Activated naive CD4-positive, alpha-beta T cell (primary cell): ENCODE data around the gene ZNF618.
"Not testable (repeated sequence)": the region's sequence is repeated elsewhere in the genome, so short reads cannot be mapped to it uniquely, and the experiment has no call there.

Experiments used
- DNase-seq, 4 experiments: peaks; one replicate each; lab custom pipeline; 2025; lab: John Stamatoyannopoulos, UW

The ZNF618 gene

DNA sequence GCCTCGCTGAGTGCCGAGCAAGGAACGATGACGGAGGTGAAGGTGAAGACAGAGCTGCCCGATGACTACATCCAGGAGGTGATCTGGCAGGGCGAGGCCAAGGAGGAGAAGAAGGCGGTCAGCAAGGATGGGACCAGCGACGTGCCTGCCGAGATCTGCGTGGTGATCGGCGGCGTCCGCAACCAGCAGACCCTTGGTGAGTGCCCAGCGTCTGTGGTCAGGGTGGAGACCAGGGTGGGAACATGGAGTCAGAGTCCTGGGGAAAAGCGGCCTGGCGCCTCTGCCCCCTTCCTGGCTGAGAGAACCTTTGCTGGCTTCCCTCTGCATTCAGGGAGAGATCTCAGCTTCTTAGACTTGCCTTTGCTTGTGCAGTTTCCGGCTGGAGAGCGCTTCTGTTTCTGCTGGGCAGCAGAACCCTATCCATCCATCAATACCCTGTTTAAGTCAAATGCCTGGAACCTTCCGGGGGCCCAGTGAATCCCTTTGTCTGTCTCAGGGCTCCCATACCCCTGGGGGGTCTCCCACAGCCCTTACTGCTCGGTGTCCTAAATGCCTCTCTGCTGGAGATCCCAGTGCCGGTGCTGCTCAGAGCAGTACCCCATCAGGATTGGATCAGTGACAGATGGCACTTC, 112.4 kb downstream of the ZNF618 start:
- no peak for DNase-seq

- no peak for DNase-seq
These were observed 113.1 kb downstream of the ZNF618 start for GRCh38 chr9:113989017-113989713.

- no peak for DNase-seq
These were observed 113.8 kb downstream of the ZNF618 start for GRCh38 chr9:113989714-113990569.

DNA sequence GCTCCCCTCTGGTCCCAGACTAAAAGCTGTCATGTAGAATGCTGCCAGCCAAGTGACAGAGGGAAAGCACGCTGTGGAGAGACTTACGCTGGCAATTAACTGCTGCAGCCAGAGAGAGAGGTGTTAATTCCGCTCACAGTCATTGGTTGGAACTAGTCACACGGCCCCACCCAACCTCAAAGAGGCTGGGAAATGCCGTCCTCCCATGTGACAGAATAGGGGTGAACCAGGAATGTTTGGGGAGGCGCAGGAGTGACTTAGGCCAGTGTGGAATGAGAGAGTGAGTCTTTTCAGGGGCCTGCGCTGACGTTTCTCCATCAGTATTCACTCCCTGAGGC, 114.4 kb downstream of the ZNF618 start:
- DNase-seq: no peak

- DNase-seq: no peak
These were observed 114.9 kb downstream of the ZNF618 start for GRCh38 chr9:113990975-113991471.

DNA sequence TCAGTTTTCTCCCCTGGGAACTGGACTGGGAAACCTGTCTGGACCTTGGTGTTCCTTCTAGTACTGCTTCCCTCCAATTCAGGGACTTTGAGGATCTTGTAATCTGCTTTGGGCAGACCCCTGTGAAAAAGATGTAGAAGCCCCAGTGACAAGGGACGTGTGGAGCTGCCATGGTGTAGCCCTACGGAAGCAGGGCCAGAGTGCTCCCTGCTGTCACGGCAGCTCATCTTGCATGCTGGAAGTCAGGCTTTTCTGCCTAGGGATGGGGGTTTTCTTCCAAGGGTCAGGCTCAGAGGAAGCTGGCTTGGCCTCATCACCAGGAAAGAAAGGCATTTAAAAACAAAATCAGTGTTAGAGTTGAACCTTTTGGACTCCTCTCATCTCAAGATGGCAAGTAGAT, 115.6 kb downstream of the ZNF618 start:
- no peak for DNase-seq

DNA sequence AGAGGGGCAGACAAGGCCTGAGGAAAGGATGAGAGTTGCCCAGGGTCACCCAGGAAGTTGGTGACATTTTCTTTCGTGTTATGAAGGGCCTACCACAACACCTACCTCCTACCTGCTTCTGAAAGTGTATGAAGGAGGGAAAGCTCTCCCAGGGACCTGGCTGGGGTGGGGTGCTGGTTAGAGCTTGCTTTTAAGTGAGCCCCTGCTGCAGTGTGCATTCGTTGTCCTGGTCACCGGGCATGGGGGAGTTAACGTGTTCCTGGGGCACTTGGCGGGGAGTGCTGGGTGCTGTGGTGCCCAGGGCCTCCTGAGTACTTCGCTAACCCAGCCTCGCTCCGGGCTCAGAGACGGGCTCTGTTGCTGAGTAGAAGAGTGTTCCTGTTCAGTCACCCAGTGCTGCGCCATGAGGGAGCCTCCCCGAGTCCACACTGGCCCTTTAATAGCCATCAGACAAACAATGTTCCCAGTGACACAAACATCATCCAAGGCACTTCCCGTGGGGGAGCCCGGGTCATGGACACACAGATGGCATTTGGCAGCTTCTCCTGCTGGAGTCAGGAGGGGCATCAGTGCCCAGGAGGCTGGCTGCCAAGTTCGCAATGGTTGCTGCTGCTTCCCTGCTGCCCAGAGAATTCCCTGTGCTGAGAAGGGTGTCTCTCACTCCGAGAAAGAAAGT, 116.3 kb downstream of the ZNF618 start:
- no peak for DNase-seq

DNA sequence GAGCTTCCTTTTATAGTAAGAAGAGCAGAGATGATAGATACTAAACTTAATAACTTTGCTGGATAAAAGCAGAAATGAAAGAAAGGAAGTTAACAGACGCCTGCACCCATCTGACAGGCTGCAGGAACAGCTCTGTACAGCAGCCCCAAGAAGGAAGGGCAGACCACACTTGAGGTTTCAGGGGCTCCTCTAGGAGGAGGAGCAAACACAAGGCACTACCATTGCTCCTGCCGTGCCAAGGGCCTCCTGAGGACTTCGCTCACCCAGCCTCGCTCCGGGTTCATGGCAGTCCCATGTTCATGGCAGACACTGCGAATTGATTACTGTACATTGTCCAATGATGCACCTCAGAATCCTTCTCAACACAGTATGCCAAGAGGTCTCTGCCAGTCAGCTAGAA, 116.9 kb downstream of the ZNF618 start:
- no peak for DNase-seq

- no peak for DNase-seq
These were observed 117.9 kb downstream of the ZNF618 start for GRCh38 chr9:113993838-113994540.

DNA sequence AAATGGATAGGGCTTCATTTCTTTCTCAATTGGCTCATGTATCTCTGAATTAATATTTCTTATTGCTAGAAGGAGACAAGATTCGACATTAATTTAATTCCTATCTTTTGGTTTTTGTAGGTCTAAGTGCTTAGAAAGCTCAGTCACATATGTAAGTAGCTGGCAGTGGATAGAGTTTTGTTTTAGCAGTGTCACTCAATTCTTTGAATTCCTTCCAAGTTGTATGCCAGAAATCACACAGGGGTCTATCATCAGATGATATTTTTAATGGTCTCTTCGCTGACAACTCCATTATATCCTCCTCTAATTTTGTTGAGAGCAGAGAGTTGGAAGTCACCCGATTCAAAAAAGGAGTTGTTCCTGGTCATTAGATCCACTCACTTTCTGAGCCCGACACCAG, 119.3 kb downstream of the ZNF618 start:
- no peak for DNase-seq

- no peak for DNase-seq
These were observed 119.9 kb downstream of the ZNF618 start for GRCh38 chr9:113995963-113996362.

DNA sequence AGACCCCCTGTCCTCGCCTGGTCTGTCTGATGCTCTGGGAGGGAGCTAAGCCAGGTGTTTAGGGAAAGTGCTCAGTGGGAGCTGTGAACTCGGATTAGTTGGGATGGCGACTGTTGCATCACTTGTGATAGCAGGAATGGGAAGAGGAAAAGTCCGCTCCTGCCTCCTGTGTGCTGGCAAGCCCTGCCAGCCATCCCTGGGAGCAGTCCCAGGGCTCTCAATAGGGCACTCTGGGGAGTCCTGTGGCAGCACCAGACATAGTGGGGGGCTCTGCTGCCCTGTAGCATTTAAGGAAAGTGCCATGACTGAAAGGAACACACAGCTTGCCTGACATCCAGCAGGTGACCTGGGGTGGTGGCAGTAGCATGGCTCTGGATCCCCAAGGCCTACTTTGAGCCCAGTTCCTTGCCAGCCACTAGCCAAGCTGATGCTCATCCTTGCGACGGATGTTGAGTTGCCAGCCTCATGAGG, 120.5 kb downstream of the ZNF618 start:
- DNase-seq: no peak

DNA sequence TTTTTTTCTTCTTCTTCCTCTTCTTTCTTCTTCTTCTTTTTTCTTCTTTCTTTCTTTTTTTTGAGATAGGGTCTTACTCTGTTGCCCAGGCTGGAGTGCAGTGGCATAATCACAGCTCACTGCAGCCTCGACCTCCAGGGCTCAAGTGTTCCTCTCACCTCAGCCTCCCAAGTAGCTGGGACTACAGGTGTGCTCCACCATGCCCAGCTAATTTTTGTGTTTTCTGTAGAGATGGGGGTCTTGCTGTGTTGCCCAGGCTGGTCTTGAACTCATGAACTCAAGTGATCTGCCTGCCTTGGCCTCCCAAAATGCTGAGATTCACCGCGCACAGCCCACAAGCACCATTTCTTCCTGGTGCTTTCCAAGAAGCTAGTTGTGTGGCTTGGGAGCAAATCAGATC, 121.0 kb downstream of the ZNF618 start:
- DNase-seq: not testable (repeated sequence)

GRCh38 chr9:113997610-113998009, 121.5 kb downstream of the ZNF618 start:
- no peak for DNase-seq

DNA sequence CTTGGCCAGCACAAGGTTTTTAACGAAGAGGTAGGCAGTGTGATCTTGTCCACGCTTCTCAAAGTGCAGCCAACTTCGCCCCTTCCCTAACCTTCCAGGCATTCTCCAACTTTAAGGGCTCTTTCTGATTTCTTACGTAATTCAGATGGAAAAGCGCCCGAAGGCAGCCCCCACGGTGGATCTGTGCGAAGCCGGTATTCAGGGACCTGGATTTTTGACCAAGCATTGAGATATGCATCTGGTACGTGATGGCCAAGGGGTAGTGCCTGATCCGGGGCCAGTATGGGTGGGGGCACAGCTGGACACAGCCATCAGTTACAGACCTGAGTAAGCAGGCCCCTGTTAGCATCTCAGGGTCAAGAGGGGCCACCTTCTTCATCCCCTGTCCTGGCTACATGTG, 122.0 kb downstream of the ZNF618 start:
- no peak for DNase-seq

DNA sequence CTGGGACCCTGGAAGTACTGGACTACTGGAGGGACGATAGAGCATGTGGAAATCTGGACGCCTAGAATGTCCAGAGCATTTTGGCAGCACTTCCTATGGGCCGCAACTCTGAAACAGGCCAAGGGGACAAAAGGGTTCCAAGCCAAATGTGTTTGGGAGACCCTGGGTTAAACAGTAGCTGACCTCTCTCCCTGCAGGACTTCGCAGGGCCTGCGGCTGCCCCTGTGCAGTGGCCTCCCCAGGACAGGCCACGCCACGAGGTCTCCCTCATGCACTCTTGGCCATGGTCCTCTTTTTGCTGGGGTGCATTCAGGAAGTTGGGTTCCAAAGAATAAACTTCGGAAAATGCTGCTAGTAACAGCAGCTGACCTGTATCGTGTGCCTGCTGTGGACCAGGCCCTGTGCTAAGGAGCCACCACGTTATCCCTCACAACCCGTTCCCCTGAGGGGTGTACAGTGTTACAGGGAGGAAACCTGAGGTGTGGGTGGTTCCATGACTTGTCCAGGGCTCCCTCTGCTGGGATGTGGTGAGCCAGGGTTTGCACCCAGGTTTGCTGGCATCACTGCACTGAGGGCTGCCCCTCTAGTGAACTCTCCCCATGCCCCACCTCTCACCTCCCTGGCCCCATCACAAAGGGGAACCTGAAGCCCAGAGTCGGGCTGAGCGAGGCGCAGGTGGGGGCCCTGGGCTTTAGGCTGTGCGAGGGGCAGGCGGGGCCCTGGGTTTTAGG, 122.6 kb downstream of the ZNF618 start:
- DNase-seq: no peak

- DNase-seq: no peak
These were observed 123.3 kb downstream of the ZNF618 start for GRCh38 chr9:113999256-114000062.

GRCh38 chr9:114000063-114000454, 124.0 kb downstream of the ZNF618 start:
- DNase-seq: no peak

DNA sequence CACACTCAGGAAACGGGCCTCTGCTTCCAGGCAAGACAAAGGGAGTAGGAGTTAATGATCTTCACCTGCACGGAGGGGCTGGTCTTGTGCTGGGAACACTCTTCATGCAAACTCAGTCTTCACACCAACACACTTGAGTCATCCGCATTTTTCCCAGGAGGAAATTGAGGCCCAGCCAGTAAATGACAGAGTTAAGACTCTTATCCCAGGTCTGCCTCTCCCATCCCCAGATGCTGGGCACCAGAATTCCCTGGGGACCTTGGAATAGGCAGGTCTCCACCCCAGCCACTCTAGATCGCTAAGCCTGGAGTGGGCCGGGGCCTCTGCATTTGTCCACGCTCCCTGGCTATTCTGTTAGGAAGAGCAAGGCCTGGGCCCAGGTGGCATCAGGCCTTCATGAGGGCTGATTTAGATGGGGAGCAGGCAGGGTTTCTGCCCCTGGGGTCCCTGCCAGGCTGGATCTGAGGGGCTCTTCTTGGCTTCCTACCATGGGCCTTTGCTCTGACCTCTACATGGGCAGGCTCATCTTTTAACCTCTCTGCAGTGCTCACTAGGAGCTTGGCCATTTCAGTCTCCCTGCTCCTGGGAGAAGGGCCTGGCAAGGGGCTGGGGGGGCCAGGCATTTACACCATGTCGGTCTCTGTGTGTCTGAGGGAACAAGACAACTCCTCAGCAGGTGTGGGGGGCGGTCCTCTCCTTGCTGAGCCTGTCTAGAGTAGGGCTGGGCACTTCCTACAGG, 124.7 kb downstream of the ZNF618 start:
- no peak for DNase-seq

DNA sequence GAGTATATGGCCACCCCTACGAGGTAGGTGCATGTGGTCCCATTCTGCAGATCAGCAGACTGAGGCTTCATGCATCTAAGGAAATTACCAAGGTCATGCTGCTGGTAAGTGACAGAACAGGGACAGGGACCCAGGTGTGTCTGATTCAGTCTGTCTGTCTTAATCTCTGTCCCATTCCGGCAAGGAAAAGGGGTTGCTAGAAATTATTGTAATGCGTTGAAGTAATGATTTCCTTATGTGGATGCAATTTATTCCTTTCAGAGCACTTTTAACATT, 125.2 kb downstream of the ZNF618 start:
- DNase-seq: no peak
